ENCODE data around the gene BARHL2.

Gene BARHL2

GRCh38 chr1:90721210-90722194 lies 4.4 kb upstream of the BARHL2 start (continued):
- no peak for TF ChIP-seq ZBTB10 (tag by site-specific recombination; IDR thresholded peaks at IDR 0.05)
- TF ChIP-seq GLIS2 (tag by site-specific recombination; IDR thresholded peaks at IDR 0.05): no peak
- no peak for TF ChIP-seq KLF10 (tag by site-specific recombination; IDR thresholded peaks at IDR 0.05)
- no peak for TF ChIP-seq KLF9 (tag by site-specific recombination; IDR thresholded peaks at IDR 0.05; ENCODE audit: low read depth)
- no peak for TF ChIP-seq ZNF596 (tag by site-specific recombination; IDR thresholded peaks at IDR 0.05)
- TF ChIP-seq ZNF398 (tag by site-specific recombination; IDR thresholded peaks at IDR 0.05): no peak
- TF ChIP-seq ZNF518A (tag by site-specific recombination; conservative IDR thresholded peaks at IDR 0.05; ENCODE audit: low read depth): no peak
- TF ChIP-seq KLF1 (tag by site-specific recombination; IDR thresholded peaks at IDR 0.05): no peak
- no peak for TF ChIP-seq ZNF26 (tag by site-specific recombination; IDR thresholded peaks at IDR 0.05)
- TF ChIP-seq ZBTB21 (tag by site-specific recombination; IDR thresholded peaks at IDR 0.05): no peak
- no peak for TF ChIP-seq YY2 (tag by site-specific recombination; IDR thresholded peaks at IDR 0.05)
- TF ChIP-seq ZNF311 (tag by site-specific recombination; IDR thresholded peaks at IDR 0.05; ENCODE audit: borderline replicate concordance): no peak
- no peak for TF ChIP-seq SP3 (tag by site-specific recombination; IDR thresholded peaks at IDR 0.05)
- TF ChIP-seq ZNF555 (tag by site-specific recombination; conservative IDR thresholded peaks at IDR 0.05): no peak
- TF ChIP-seq ZNF645 (tag by site-specific recombination; IDR thresholded peaks at IDR 0.05): no peak
- TF ChIP-seq ZNF660 (tag by site-specific recombination; IDR thresholded peaks at IDR 0.05): peak; percentile 87
- TF ChIP-seq PRDM4 (tag by site-specific recombination; IDR thresholded peaks at IDR 0.05): peak; percentile 74
- TF ChIP-seq ZFP37 (tag by site-specific recombination; IDR thresholded peaks at IDR 0.05): no peak
- peak; percentile 11 for TF ChIP-seq ZNF529 (tag by site-specific recombination; IDR thresholded peaks at IDR 0.05; ENCODE audit: insufficient replicate concordance)
- no peak for TF ChIP-seq ZNF23 (tag by site-specific recombination; IDR thresholded peaks at IDR 0.05; ENCODE audit: borderline replicate concordance)
- TF ChIP-seq ZNF629 (tag by site-specific recombination; IDR thresholded peaks at IDR 0.05): no peak
- no peak for TF ChIP-seq FEZF1 (tag by site-specific recombination; IDR thresholded peaks at IDR 0.05)
- TF ChIP-seq ZNF701 (tag by site-specific recombination; IDR thresholded peaks at IDR 0.05): no peak
- no peak for TF ChIP-seq HOXD13 (CRISPR knock-in tag; IDR thresholded peaks at IDR 0.05; ENCODE audit: borderline replicate concordance)

All from HEK293 (cell line).